Fibroblast of skin of abdomen (primary cell): ENCODE measurements around the gene GALNT11. TPM values are rescaled to one million over a fixed set of nuclear protein-coding genes. Genes with fewer than 3 reads are reported as not detected.
"Not testable (repeated sequence)": the region's sequence is repeated elsewhere in the genome, so short reads cannot be mapped to it uniquely, and the experiment has no call there.

ENCODE experiments used
- DNase-seq: peaks from one replicate; pipeline ENCODE4 v3.0.0-alpha.2; 2013
- polyA plus RNA-seq, 2 experiments: library from polyadenylated mRNA; unstranded; fragments of 120-200 nt; gene quantifications; one replicate each; pipeline ENCODE4 v1.2.1, GENCODE V29; 2013; ENCODE audit not compliant: insufficient read length in 2 of 2

Gene GALNT11
- 23.1 TPM for polyA plus RNA-seq (2013, experiment 1 of 2; ENCODE audit: insufficient read length)
- 20.6 TPM for polyA plus RNA-seq (2013, experiment 2 of 2; ENCODE audit: insufficient read length)

- peak; percentile 87 for DNase-seq
These were observed at the start of gene GALNT11 for GRCh38 chr7:152025077-152025936. TSS of gene GALNT11 (plus strand) at chr7:152025674. CDS start at chr7:152094228, 68,554 bp downstream.

- no peak for DNase-seq
These were observed 46.9 kb upstream of the GALNT11 start for GRCh38 chr7:151978616-151979015.

GRCh38 chr7:151981223-151981622 lies 44.3 kb upstream of the GALNT11 start:
- DNase-seq = no peak

- no peak for DNase-seq
These were observed 42.7 kb upstream of the GALNT11 start for GRCh38 chr7:151982806-151983205.

GRCh38 chr7:151984612-151985011 lies 40.9 kb upstream of the GALNT11 start:
- DNase-seq = no peak

DNA sequence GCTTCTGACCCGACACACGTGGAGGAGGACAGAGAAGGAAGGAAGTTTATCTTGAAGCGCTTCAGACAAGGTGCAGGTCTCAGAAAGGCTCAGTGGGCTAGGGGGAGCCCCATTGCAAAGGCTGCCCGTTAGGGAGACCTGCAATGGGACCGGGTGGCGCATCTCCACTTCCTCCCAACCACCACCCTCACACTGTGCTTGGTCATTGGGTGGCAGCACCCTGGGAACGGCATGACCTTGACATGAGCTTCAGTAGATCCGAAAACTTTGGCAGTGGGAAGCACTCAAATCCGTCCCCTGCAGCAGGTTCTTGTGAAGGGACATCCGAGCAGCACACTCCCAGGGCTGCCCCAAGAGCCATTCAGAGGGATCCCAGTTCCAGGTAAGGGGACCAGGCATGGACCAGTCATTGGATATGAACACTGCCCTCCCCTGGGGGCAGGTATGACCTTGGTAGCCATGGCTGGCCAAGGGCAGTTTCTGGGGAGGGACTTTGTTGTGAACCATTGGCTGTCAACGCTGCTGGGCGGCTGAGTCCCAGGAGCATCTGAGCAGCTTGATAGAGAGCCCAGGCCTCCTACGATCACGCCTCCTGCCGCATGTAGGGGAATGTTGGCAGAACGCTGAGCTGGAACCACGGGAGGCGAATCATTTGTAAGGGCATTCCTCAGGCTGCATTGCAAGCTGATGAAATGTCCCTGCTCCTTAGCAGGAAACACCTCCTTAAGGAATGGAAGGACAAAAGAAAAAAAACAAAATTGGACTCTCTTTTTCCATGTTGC lies 37.5 kb upstream of the GALNT11 start:
- peak; percentile 53 for DNase-seq

GRCh38 chr7:151992375-151992774 lies 33.1 kb upstream of the GALNT11 start:
- peak; percentile 11 for DNase-seq

DNA sequence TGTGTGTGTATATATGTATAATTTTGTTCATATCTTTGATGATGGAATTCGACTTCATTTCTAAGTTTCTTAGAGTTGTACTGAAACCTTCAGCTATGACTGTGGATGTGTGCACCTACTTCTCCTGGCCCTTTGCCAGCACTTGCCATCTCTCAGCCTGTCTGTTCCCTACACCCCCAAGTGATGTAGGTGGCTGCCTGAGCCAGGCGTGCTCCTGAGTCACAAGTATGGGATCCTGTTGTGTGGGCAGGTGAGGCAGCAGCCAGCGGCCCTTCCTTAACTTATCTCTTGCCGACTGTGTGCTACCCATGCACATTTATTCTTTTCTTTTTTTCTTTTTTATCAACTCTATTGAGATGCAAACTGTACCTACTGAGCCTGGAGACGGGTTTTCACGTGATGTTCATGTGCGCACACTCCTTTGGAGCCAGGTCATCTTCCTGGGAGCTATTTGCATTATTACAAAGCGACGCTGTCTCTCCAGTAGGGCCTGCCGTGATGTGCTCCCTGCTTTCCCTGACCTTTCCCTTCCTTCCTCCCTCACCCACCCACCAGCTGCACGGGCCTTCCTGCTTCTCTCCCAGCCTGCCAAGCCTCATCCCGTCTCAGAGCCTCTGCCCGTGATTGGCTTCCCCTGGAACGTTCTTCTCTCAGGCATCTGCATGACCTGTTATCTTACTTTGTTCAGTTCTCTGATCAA lies 31.3 kb upstream of the GALNT11 start:
- no peak for DNase-seq

GRCh38 chr7:151999424-152000090 lies 25.9 kb upstream of the GALNT11 start:
- DNase-seq = peak; percentile 14

DNA sequence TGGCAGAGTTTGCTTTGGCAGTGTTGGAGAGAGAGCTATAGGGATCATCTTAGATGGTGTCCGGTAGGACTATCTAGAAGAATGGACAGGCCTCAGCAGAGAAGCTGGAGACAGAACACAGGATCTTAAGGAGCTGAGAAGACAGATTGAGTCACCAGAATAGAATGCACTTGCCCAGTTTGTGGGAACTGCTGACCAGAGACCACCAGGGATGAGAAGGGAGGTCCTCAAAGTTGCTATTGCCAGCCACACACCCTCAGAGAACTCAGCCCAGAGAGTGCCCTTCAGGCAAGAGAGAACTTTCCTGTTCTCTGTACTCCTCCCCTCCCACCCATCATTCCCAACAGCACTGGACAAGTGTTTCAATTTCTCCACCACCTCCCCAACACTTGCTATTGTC lies 25.3 kb upstream of the GALNT11 start:
- peak; percentile 14 for DNase-seq

- DNase-seq = peak; percentile 60
These were observed 19.1 kb upstream of the GALNT11 start for GRCh38 chr7:152006336-152006735.

- DNase-seq = no peak
These were observed 13.6 kb upstream of the GALNT11 start for GRCh38 chr7:152011860-152012259.

DNA sequence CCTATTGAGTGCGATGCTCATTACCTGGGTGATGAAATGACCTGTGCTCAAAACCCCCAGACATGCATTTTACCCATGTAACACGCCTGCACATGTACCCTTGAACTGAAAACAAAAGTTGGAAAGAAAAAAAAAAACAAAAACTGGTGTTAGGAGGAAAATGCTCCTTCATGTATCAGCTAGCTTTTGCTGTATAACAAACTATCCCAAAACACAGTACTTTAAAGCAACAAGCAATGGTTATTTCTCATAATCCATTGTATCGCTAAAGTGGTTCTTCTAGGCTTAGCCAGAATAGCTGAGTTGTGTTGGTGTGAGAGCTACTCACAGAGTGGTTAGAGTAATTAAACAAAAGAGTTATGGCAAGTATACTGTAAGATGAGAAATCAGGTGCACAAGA lies 12.2 kb upstream of the GALNT11 start:
- no peak for DNase-seq

DNA sequence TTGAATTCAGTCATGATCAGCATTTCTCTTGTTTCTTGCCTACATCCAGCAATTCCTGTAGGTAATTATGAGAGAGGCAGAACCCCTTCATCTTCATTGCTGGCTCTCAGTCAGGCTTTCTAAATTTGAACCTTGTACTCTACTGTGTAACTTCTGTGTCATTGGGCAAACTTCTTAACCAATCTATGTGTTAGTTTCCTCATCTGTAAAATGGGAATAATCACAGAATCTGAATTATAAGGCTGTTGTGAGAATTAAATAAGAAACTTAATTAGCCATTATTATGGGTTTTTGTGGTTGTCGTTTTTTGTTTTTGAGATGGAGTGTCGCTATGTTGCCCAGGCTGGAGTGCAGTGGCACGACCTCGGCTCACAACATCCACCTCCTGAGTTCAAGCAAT lies 11.5 kb upstream of the GALNT11 start:
- DNase-seq = no peak

- DNase-seq = no peak
These were observed 10.8 kb upstream of the GALNT11 start for GRCh38 chr7:152014722-152015121.

DNA sequence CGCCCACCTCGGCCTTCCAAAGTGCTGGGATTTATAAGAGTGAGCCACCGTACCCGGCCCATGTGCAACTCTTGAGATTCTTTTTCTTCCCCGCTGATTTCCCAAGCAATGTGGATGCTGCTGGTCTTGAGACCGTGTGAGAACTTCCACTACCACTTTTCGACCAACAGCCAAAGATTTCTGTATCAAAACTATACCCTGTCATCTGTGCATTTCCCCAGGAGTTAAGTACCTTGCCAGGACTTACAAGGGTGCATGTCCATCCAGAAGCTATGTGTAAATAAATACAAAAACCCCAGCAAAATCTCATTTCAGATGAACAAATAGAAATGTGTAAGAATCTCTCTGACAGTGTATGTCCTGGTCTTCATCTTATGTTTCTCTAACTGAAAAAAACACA lies 9.9 kb upstream of the GALNT11 start:
- no peak for DNase-seq

DNA sequence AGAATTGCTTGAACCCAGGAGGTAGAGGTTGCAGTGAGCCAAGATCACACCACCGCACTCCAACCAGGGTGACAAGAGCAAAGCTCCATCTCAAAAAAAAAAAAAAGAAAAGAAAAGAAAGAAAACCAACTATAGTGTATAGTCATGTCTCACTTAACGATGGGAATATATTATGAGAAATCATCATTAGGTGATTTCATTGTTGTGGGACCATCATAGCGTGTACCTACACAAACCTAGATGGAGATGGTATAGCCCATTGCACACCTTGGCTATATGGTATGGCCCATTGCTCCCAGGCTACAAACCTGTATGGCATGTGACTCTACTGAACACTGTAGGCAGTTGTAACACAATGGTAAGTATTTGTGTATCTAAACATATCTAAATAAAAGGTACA lies 8.5 kb upstream of the GALNT11 start:
- DNase-seq = no peak

GRCh38 chr7:152017683-152018082 lies 7.8 kb upstream of the GALNT11 start:
- not testable (repeated sequence) for DNase-seq

GRCh38 chr7:152021740-152022139 lies 3.7 kb upstream of the GALNT11 start:
- DNase-seq = not testable (repeated sequence)

GRCh38 chr7:152025937-152026890 lies 740 bp downstream of the GALNT11 start:
- no peak for DNase-seq
